Large intestine (tissue), 3 donors: Measurements from ENCODE around the gene TRIM41. TPM values are rescaled to one million over a fixed set of nuclear protein-coding genes. Genes with fewer than 3 reads are reported as not detected.
A peak's percentile ranks its signal among the peaks of the same experiment; 100 is the strongest.

Experiments
- DNase-seq, 2 donors: peaks; one replicate each; pipeline versions ENCODE4 v3.0.0 to v3.0.0-alpha.2; 2013
- H3K27ac ChIP-seq: one replicate; pipeline ENCODE4 v1.5.1; 2013; ENCODE audit warnings: low read length
- H3K27me3 ChIP-seq: 2 replicates; pipeline ENCODE4 v1.6.1; 2013; ENCODE audit warnings: low read length; ENCODE audit not compliant: control insufficient read depth, insufficient read depth
- H3K36me3 ChIP-seq: 2 replicates; pipeline ENCODE4 v1.6.1; 2013; ENCODE audit warnings: low read length; ENCODE audit not compliant: control insufficient read depth, insufficient read depth
- H3K4me1 ChIP-seq: one replicate; pipeline ENCODE4 v1.6.1; 2013; ENCODE audit warnings: low read length; ENCODE audit not compliant: control insufficient read depth, insufficient read depth
- H3K4me3 ChIP-seq: one replicate; pipeline ENCODE4 v1.5.1; 2013; ENCODE audit warnings: low read length
- H3K9me3 ChIP-seq: one replicate; pipeline ENCODE4 v1.6.1; 2013; ENCODE audit warnings: mild to moderate bottlenecking, low read depth, low read length, moderate library complexity; ENCODE audit not compliant: control insufficient read depth
- WGBS: methylation state at CpG from one replicate; pipeline ENCODE4 v1.1.5; 2013; ENCODE audit warnings: low lambda C conversion rate; ENCODE audit not compliant: insufficient coverage; 5-methylcytosine and 5-hydroxymethylcytosine counted together
- polyA plus RNA-seq: library from polyadenylated mRNA; unstranded; fragments of 120-200 nt; gene quantifications from one replicate; pipeline ENCODE4 v1.2.1, GENCODE V29; 2013

The TRIM41 gene
- polyA plus RNA-seq, 1 donor, result 22.4 TPM

- H3K36me3 ChIP-seq, result no peaks in the 10 kb centered on the region
- no CpG with 5 or more reads among the region's 10 CpGs for WGBS
- H3K27ac ChIP-seq, result no peak overlapping the region
- DNase-seq, result no peak
- H3K9me3 ChIP-seq, result peaks cover 8% of the 10 kb centered on the region
- no peak overlapping the region for H3K4me3 ChIP-seq
- peaks cover 10% of the 10 kb centered on the region for H3K4me1 ChIP-seq
- peaks cover 33% of the 10 kb centered on the region for H3K27me3 ChIP-seq
Observed at GRCh38 chr5:181220178-181220515, 2.9 kb upstream of the TRIM41 start.

- Histone ChIP-seq H3K27me3 (peaks cover 27% of the 10 kb centered on the region), H3K27ac (no peak overlapping the region), H3K36me3 (no peaks in the 10 kb centered on the region), H3K4me3 (peak overlapping the region; percentile 83), H3K4me1 (peaks cover 10% of the 10 kb centered on the region), H3K9me3 (peaks cover 8% of the 10 kb centered on the region)
- DNase-seq, result peak in 1 of 2 donors; percentile 30
- no CpG with 5 or more reads among the region's 27 CpGs for WGBS
Observed at GRCh38 chr5:181221105-181221791, 1.8 kb upstream of the TRIM41 start.

- Histone ChIP-seq H3K4me3 (peak overlapping the region; percentile 83), H3K4me1 (peaks cover 10% of the 10 kb centered on the region)
Observed at GRCh38 chr5:181221792-181222629, 1.1 kb upstream of the TRIM41 start.

GRCh38 chr5:181222630-181223057 lies 437 bp upstream of the TRIM41 start:
- DNase-seq, result no peak
- peaks cover 17% of the 10 kb centered on the region for H3K27me3 ChIP-seq
- no CpG with 5 or more reads among the region's 18 CpGs for WGBS

More at GRCh38 chr5:181221792-181222629, 1.1 kb upstream of the TRIM41 start:
- peaks cover 8% of the 10 kb centered on the region for H3K9me3 ChIP-seq
- peak; percentile 92 to 93 for DNase-seq
- H3K36me3 ChIP-seq, result no peaks in the 10 kb centered on the region
- WGBS, result no CpG with 5 or more reads among the region's 50 CpGs
- H3K27ac ChIP-seq, result peak overlapping the region; percentile 92
- H3K27me3 ChIP-seq, result peaks cover 22% of the 10 kb centered on the region

GRCh38 chr5:181223729-181224389 lies 778 bp downstream of the TRIM41 start:
- DNase-seq, result no peak
- peaks cover 17% of the 10 kb centered on the region for H3K27me3 ChIP-seq

More at GRCh38 chr5:181222630-181223057, 437 bp upstream of the TRIM41 start:
- Histone ChIP-seq H3K9me3 (peaks cover 8% of the 10 kb centered on the region), H3K4me1 (peaks cover 6% of the 10 kb centered on the region), H3K36me3 (no peaks in the 10 kb centered on the region), H3K4me3 (peak overlapping the region; percentile 83), H3K27ac (peak overlapping the region; percentile 92)

GRCh38 chr5:181224390-181225229 lies 1.5 kb downstream of the TRIM41 start:
- peaks cover 12% of the 10 kb centered on the region for H3K27me3 ChIP-seq
- no peaks in the 10 kb centered on the region for H3K36me3 ChIP-seq
- no peak overlapping the region for H3K27ac ChIP-seq
- DNase-seq, result no peak
- WGBS, result no CpG with 5 or more reads among the region's 22 CpGs
- H3K4me3 ChIP-seq, result peak overlapping the region; percentile 83
- H3K4me1 ChIP-seq, result no peaks in the 10 kb centered on the region
- H3K9me3 ChIP-seq, result peaks cover 5% of the 10 kb centered on the region

More at GRCh38 chr5:181223729-181224389, 778 bp downstream of the TRIM41 start:
- WGBS, result no CpG with 5 or more reads among the region's 31 CpGs
- H3K9me3 ChIP-seq, result peaks cover 8% of the 10 kb centered on the region
- peak overlapping the region; percentile 92 for H3K27ac ChIP-seq
- peaks cover 3% of the 10 kb centered on the region for H3K4me1 ChIP-seq
- peak overlapping the region; percentile 83 for H3K4me3 ChIP-seq
- no peaks in the 10 kb centered on the region for H3K36me3 ChIP-seq

GRCh38 chr5:181229996-181230395 lies 6.9 kb downstream of the TRIM41 start:
- H3K4me1 ChIP-seq, result no peaks in the 10 kb centered on the region
- H3K9me3 ChIP-seq, result no peaks in the 10 kb centered on the region
- DNase-seq, result no peak
- H3K4me3 ChIP-seq, result no peak overlapping the region
- H3K27ac ChIP-seq, result no peak overlapping the region
- peaks cover 43% of the 10 kb centered on the region for H3K36me3 ChIP-seq
- no CpG with 5 or more reads among the region's 13 CpGs for WGBS
- H3K27me3 ChIP-seq, result no peaks in the 10 kb centered on the region

- no peak overlapping the region for H3K4me3 ChIP-seq
- no peaks in the 10 kb centered on the region for H3K4me1 ChIP-seq
- DNase-seq, result no peak
- H3K27me3 ChIP-seq, result no peaks in the 10 kb centered on the region
- no CpG with 5 or more reads among the region's 6 CpGs for WGBS
- no peaks in the 10 kb centered on the region for H3K9me3 ChIP-seq
- peaks cover 48% of the 10 kb centered on the region for H3K36me3 ChIP-seq
- H3K27ac ChIP-seq, result no peak overlapping the region
Observed at GRCh38 chr5:181230551-181230950, 7.5 kb downstream of the TRIM41 start.

GRCh38 chr5:181231432-181231831 lies 8.4 kb downstream of the TRIM41 start:
- H3K36me3 ChIP-seq, result peaks cover 57% of the 10 kb centered on the region
- DNase-seq, result no peak
- no peaks in the 10 kb centered on the region for H3K27me3 ChIP-seq
- H3K4me3 ChIP-seq, result no peak overlapping the region
- H3K27ac ChIP-seq, result no peak overlapping the region
- WGBS, result 100% methylated on average over 1 of the region's 7 CpGs
- no peaks in the 10 kb centered on the region for H3K4me1 ChIP-seq
- H3K9me3 ChIP-seq, result no peaks in the 10 kb centered on the region
